ENCODE measurements around the gene CARS2.

CARS2 gene

DNA sequence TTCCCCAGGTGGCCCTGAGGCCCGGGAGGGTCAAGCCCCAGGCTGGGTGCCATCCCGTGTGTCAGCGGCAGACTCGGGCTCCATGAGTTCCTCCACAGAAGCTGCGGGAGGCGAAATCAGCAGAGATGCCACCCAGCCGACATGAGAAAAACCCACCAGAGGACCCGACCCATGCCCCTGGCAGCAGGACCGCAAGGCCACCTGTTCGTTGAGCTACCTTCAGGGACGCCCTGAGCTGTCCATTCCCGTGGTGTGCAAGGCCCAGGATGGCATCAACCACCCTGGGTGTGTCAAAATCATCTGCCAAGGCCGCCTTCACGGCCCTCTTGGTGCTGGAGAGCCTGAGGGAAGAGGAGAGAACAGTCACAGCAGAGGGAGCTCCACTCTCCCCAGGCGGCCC is 60.2 kb downstream of the CARS2 start:
- no peak for DNase-seq (ENCODE audit: low read depth)
- no peak overlapping the region for H3K4me3 ChIP-seq (ENCODE audit: low read length)
- TF ChIP-seq, protein P1, sequence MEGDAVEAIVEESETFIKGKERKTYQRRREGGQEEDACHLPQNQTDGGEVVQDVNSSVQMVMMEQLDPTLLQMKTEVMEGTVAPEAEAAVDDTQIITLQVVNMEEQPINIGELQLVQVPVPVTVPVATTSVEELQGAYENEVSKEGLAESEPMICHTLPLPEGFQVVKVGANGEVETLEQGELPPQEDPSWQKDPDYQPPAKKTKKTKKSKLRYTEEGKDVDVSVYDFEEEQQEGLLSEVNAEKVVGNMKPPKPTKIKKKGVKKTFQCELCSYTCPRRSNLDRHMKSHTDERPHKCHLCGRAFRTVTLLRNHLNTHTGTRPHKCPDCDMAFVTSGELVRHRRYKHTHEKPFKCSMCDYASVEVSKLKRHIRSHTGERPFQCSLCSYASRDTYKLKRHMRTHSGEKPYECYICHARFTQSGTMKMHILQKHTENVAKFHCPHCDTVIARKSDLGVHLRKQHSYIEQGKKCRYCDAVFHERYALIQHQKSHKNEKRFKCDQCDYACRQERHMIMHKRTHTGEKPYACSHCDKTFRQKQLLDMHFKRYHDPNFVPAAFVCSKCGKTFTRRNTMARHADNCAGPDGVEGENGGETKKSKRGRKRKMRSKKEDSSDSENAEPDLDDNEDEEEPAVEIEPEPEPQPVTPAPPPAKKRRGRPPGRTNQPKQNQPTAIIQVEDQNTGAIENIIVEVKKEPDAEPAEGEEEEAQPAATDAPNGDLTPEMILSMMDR (IDR thresholded peaks at IDR 0.05; ENCODE audit: insufficient read depth, low read depth, low read length, missing control alignments), result no peak

DNA sequence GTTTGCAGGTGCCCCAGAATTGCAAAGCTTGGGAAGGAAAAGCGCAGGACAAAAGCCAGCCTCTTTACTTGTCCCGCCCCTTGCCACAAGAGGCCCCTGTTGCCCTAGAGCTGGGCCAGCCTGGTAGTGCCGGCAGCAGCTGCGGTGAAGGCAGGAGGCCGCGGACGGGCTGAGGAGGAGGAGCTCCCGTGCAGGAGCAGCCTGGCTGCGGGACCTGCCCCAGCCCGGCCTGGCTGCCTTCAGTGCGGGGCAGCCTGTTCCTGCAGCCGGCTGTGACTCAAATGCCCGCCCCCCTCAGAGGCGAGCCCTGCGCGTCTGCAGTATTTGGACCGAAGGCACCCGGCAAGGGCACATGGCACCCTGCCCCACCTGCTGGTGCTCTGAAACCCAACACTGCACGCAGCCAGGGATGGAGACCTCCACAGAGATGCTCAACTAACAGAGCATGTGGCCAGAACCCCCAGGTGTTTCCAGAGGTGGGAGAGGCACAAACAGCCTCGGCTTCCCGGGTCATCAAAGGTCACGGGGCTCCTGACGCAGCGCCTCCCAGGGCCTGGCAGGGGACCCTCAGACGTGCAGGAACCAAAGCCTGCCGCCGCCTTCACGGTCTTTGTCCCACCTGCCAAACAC is 60.9 kb downstream of the CARS2 start:
- TF ChIP-seq, protein P1 (IDR thresholded peaks at IDR 0.05; ENCODE audit: insufficient read depth, low read depth, low read length, missing control alignments), result peak; percentile 31
- H3K4me3 ChIP-seq (ENCODE audit: low read length), result no peak overlapping the region
- peak; percentile 62 for DNase-seq (ENCODE audit: low read depth)

- TF ChIP-seq, protein P1 (IDR thresholded peaks at IDR 0.05; ENCODE audit: insufficient read depth, low read depth, low read length, missing control alignments), result no peak
- DNase-seq (ENCODE audit: low read depth), result no peak
- H3K4me3 ChIP-seq (ENCODE audit: low read length), result no peak overlapping the region
Observed at GRCh38 chr13:110643768-110644421, 62.0 kb downstream of the CARS2 start.

DNA sequence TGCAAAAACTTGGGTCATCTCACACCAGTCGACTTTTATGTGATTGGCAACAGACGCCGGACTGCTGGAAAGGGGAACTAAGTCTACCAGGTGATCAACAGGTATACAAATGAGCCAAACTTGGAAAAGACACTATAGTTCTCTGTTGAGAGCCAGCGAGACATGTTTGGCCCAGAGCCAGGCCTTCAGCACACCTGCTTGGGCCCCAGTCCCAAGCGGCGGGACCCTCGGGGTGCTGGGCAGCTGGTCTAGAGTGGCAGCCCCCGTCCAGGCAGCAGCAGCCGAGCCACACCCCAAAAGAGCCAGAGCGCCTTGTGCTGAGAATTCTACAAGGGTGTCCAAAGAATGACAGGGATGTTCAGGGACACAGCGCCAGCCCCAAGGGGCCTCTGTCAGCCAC is 62.6 kb downstream of the CARS2 start:
- no peak for DNase-seq (ENCODE audit: low read depth)
- TF ChIP-seq, protein P1 (IDR thresholded peaks at IDR 0.05; ENCODE audit: insufficient read depth, low read depth, low read length, missing control alignments), result no peak
- no peak overlapping the region for H3K4me3 ChIP-seq (ENCODE audit: low read length)

DNA sequence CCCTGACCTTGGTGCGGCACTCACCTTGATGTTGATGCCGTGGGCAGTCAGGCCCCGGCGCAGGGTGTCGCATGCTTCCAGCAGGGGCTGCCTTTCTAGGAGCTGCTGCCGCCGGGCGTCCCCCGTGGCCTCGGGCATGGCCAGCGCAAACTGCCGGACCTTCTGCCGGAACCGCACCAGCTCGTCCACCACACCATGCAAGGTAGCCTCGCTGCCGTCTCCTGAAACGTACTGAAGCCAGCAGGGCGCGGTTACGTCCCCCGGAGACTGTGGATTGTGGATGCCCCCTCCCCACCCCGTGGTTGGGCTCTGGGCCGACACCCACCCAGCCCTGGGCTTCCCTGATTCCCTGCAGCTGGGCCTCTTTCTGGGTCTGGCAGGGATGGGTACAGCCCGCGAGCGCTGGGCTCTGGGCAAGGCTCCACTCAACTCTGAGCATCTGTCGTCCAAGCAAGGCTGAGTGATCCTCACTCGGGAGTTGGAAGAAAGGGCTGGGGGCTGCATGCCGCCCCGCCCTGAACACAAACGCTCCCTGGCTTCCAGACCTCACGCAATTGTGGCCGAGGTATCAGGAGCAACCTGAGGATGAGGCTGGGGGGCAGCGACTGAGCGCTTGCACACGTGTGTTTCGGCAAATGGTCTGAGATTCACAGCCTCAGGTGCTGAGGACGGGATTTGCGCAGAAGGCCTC is 63.5 kb downstream of the CARS2 start:
- TF ChIP-seq, protein P1 (IDR thresholded peaks at IDR 0.05; ENCODE audit: insufficient read depth, low read depth, low read length, missing control alignments), result no peak
- no peak for DNase-seq (ENCODE audit: low read depth)
- no peak overlapping the region for H3K4me3 ChIP-seq (ENCODE audit: low read length)

- TF ChIP-seq, protein P1 (IDR thresholded peaks at IDR 0.05; ENCODE audit: insufficient read depth, low read depth, low read length, missing control alignments), result no peak
- no peak overlapping the region for H3K4me3 ChIP-seq (ENCODE audit: low read length)
- no peak for DNase-seq (ENCODE audit: low read depth)
Observed at GRCh38 chr13:110641055-110642015, 64.6 kb downstream of the CARS2 start.

All from epithelial cell of esophagus (primary cell).